Measurements from ENCODE around the gene NMNAT1.
"Not testable (repeated sequence)": the region's sequence is repeated elsewhere in the genome, so short reads cannot be mapped to it uniquely, and the experiment has no call there.

NMNAT1 gene

GRCh38 chr1:9942939-9943788, at the start of gene NMNAT1, which contains the start of gene LZIC:
Gene NMNAT1, plus strand, starts transcription at chr1:9943475. Its CDS starts 28,599 bp downstream, at chr1:9972074.
Gene LZIC, minus strand, starts transcription at chr1:9943391. Its CDS starts 6,772 bp downstream, at chr1:9936619.
- DNase-seq (ENCODE audit: low spot score), result peak; percentile 97

GRCh38 chr1:9894115-9894514, 49.2 kb upstream of the NMNAT1 start:
- peak; percentile 56 for DNase-seq (ENCODE audit: low spot score)

- peak; percentile 52 for DNase-seq (ENCODE audit: low spot score)
Measured at GRCh38 chr1:9900142-9901043, 42.9 kb upstream of the NMNAT1 start.

GRCh38 chr1:9901148-9902059, 41.9 kb upstream of the NMNAT1 start:
- no peak for DNase-seq (ENCODE audit: low spot score)

GRCh38 chr1:9902060-9902452, 41.2 kb upstream of the NMNAT1 start:
- DNase-seq (ENCODE audit: low spot score), result no peak

GRCh38 chr1:9903801-9904527, 39.3 kb upstream of the NMNAT1 start:
- DNase-seq (ENCODE audit: low spot score), result no peak

GRCh38 chr1:9904596-9904995, 38.7 kb upstream of the NMNAT1 start:
- no peak for DNase-seq (ENCODE audit: low spot score)

- peak; percentile 21 for DNase-seq (ENCODE audit: low spot score)
Measured at GRCh38 chr1:9905010-9905409, 38.3 kb upstream of the NMNAT1 start.

- no peak for DNase-seq (ENCODE audit: low spot score)
Measured at GRCh38 chr1:9906466-9906865, 36.8 kb upstream of the NMNAT1 start.

GRCh38 chr1:9907441-9907840, 35.8 kb upstream of the NMNAT1 start:
- DNase-seq (ENCODE audit: low spot score), result no peak

GRCh38 chr1:9908871-9909233, 34.4 kb upstream of the NMNAT1 start:
- no peak for DNase-seq (ENCODE audit: low spot score)

- DNase-seq (ENCODE audit: low spot score), result peak; percentile 43
Measured at GRCh38 chr1:9909234-9910046, 33.8 kb upstream of the NMNAT1 start.

GRCh38 chr1:9910076-9910422, 33.2 kb upstream of the NMNAT1 start, which contains the start of gene CTNNBIP1:
Gene CTNNBIP1, minus strand, starts transcription at chr1:9910269. Its CDS starts 38,205 bp downstream, at chr1:9872064.
- DNase-seq (ENCODE audit: low spot score), result no peak

GRCh38 chr1:9910423-9911178, 32.7 kb upstream of the NMNAT1 start:
- peak; percentile 99 for DNase-seq (ENCODE audit: low spot score)

- no peak for DNase-seq (ENCODE audit: low spot score)
Measured at GRCh38 chr1:9912264-9912936, 30.9 kb upstream of the NMNAT1 start.

GRCh38 chr1:9914610-9914937, 28.7 kb upstream of the NMNAT1 start:
- no peak for DNase-seq (ENCODE audit: low spot score)

- DNase-seq (ENCODE audit: low spot score), result no peak
Measured at GRCh38 chr1:9916452-9916851, 26.8 kb upstream of the NMNAT1 start.

GRCh38 chr1:9917495-9917894, 25.8 kb upstream of the NMNAT1 start:
- not testable (repeated sequence) for DNase-seq (ENCODE audit: low spot score)

- DNase-seq (ENCODE audit: low spot score), result no peak
Measured at GRCh38 chr1:9917901-9918300, 25.4 kb upstream of the NMNAT1 start.

Measured in kidney tubule cell (primary cell).